8988T (cell line): Measurements from ENCODE around the gene CYTH3.
"Not testable (repeated sequence)": the region's sequence is repeated elsewhere in the genome, so short reads cannot be mapped to it uniquely, and the experiment has no call there.

Source experiments
- DNase-seq: peaks from one replicate; pipeline ENCODE4 v3.0.0; 2011

CYTH3 gene

GRCh38 chr7:6272481-6273323 lies at the start of gene CYTH3:
Gene CYTH3, minus strand, starts transcription at chr7:6272624. Its CDS starts 117 bp downstream, at chr7:6272507.
- peak; percentile 95 for DNase-seq

- no peak for DNase-seq
Measured at GRCh38 chr7:6320791-6321190, 48.4 kb upstream of the CYTH3 start.

GRCh38 chr7:6317797-6318438 lies 45.5 kb upstream of the CYTH3 start:
- DNase-seq, result peak; percentile 65

GRCh38 chr7:6316226-6316625 lies 43.8 kb upstream of the CYTH3 start:
- no peak for DNase-seq

- DNase-seq, result no peak
Measured at GRCh38 chr7:6315746-6316145, 43.3 kb upstream of the CYTH3 start.

- DNase-seq, result no peak
Measured at GRCh38 chr7:6310271-6310993, 38.0 kb upstream of the CYTH3 start.

- DNase-seq, result no peak
Measured at GRCh38 chr7:6307762-6308161, 35.3 kb upstream of the CYTH3 start.

- DNase-seq, result peak; percentile 41
Measured at GRCh38 chr7:6306471-6306870, 34.0 kb upstream of the CYTH3 start.

- DNase-seq, result no peak
Measured at GRCh38 chr7:6305330-6305729, 32.9 kb upstream of the CYTH3 start.

GRCh38 chr7:6301446-6301845 lies 29.0 kb upstream of the CYTH3 start:
- not testable (repeated sequence) for DNase-seq

- no peak for DNase-seq
Measured at GRCh38 chr7:6299774-6300173, 27.4 kb upstream of the CYTH3 start.

GRCh38 chr7:6294839-6295238 lies 22.4 kb upstream of the CYTH3 start:
- no peak for DNase-seq

GRCh38 chr7:6293202-6293601 lies 20.8 kb upstream of the CYTH3 start:
- no peak for DNase-seq

- not testable (repeated sequence) for DNase-seq
Measured at GRCh38 chr7:6291941-6292340, 19.5 kb upstream of the CYTH3 start.

GRCh38 chr7:6291531-6291930 lies 19.1 kb upstream of the CYTH3 start:
- no peak for DNase-seq

- no peak for DNase-seq
Measured at GRCh38 chr7:6290319-6290741, 17.9 kb upstream of the CYTH3 start.

- no peak for DNase-seq
Measured at GRCh38 chr7:6288270-6288860, 15.9 kb upstream of the CYTH3 start.

- no peak for DNase-seq
Measured at GRCh38 chr7:6286486-6286885, 14.1 kb upstream of the CYTH3 start.

GRCh38 chr7:6284461-6285360 lies 12.3 kb upstream of the CYTH3 start:
- DNase-seq, result no peak

- DNase-seq, result no peak
Measured at GRCh38 chr7:6284055-6284400, 11.6 kb upstream of the CYTH3 start.

GRCh38 chr7:6283391-6284054 lies 11.1 kb upstream of the CYTH3 start:
- not testable (repeated sequence) for DNase-seq

GRCh38 chr7:6279937-6280336 lies 7.5 kb upstream of the CYTH3 start:
- no peak for DNase-seq
